Neuronal stem cell (in vitro differentiated cells): ENCODE data around the gene SH3GL2.

Source experiments
- DNase-seq: peaks from one replicate; pipeline ENCODE4 v3.0.0-alpha.2; 2013; ENCODE audit warnings: low spot score
- H2AFZ ChIP-seq: one replicate; pipeline ENCODE4 v1.6.1; 2013; ENCODE audit warnings: mild to moderate bottlenecking, low read length, inconsistent platforms
- H2AK5ac ChIP-seq: 2 replicates; pipeline ENCODE4 v1.6.1; 2013; ENCODE audit warnings: low read depth, mild to moderate bottlenecking, inconsistent platforms, low read length, moderate library complexity, mixed read lengths
- H2BK120ac ChIP-seq: 2 replicates; pipeline ENCODE4 v1.6.1; 2013; ENCODE audit warnings: low read depth, mild to moderate bottlenecking, inconsistent platforms, low read length, moderate library complexity, mixed read lengths
- H2BK12ac ChIP-seq: one replicate; pipeline ENCODE4 v1.6.1; 2013; ENCODE audit warnings: low read length, inconsistent platforms
- H2BK15ac ChIP-seq: 2 replicates; pipeline ENCODE4 v1.6.1; 2013; ENCODE audit warnings: mild to moderate bottlenecking, low read length, inconsistent platforms, mixed read lengths
- H2BK5ac ChIP-seq: one replicate; pipeline ENCODE4 v1.6.1; 2013; ENCODE audit warnings: inconsistent platforms, mild to moderate bottlenecking, low read length, moderate library complexity
- H3K14ac ChIP-seq: one replicate; pipeline ENCODE4 v1.6.1; 2013; ENCODE audit warnings: low read length, inconsistent platforms
- H3K18ac ChIP-seq: 2 replicates; pipeline ENCODE4 v1.6.1; 2013; ENCODE audit warnings: low read length, inconsistent platforms
- H3K23ac ChIP-seq: 2 replicates; pipeline ENCODE4 v1.6.1; 2013; ENCODE audit warnings: low read depth, mild to moderate bottlenecking, mixed read lengths, low read length, inconsistent platforms; ENCODE audit not compliant: poor library complexity
- H3K27ac ChIP-seq: replicated peaks from 3 replicates; pipeline ENCODE4 v1.5.1; 2013; ENCODE audit warnings: low read length, inconsistent platforms
- H3K27me3 ChIP-seq, 3 experiments: 2 replicates each; pipeline ENCODE4 v1.6.1; 2013; ENCODE audit warnings: low read length in 3 of 3, mild to moderate bottlenecking in 2 of 3, inconsistent platforms in 1 of 3, low read depth in 1 of 3, mixed read lengths in 1 of 3, moderate library complexity in 1 of 3; ENCODE audit not compliant: control insufficient read depth in 3 of 3, insufficient read depth in 3 of 3
- H3K36me3 ChIP-seq, 2 donors: replicated peaks in 1 of 2; 2 replicates each; pipeline ENCODE4 v1.6.1; 2013; ENCODE audit warnings: low read length in 2 of 2; ENCODE audit not compliant: control insufficient read depth in 2 of 2, insufficient read depth in 2 of 2
- H3K4ac ChIP-seq: 2 replicates; pipeline ENCODE4 v1.6.1; 2013; ENCODE audit warnings: inconsistent platforms, mild to moderate bottlenecking, low read length, moderate library complexity
- H3K4me1 ChIP-seq, 2 donors: 1 replicate in 1 of 2; 2 replicates in 1 of 2; pipeline ENCODE4 v1.6.1; 2013; ENCODE audit warnings: low read length in 2 of 2, low read depth in 1 of 2; ENCODE audit not compliant: control insufficient read depth in 2 of 2, insufficient read depth in 1 of 2
- H3K4me2 ChIP-seq: one replicate; pipeline ENCODE4 v1.6.1; 2013; ENCODE audit warnings: mild to moderate bottlenecking, low read length, inconsistent platforms; ENCODE audit not compliant: insufficient read depth, poor library complexity, severe bottlenecking
- H3K4me3 ChIP-seq, 2 donors: 2 replicates each; pipeline ENCODE4 v1.5.1; 2013; ENCODE audit warnings: low read length in 2 of 2, mild to moderate bottlenecking in 2 of 2, inconsistent platforms in 1 of 2, moderate library complexity in 1 of 2
- H3K79me1 ChIP-seq: one replicate; pipeline ENCODE4 v1.6.1; 2013; ENCODE audit warnings: low read depth, mild to moderate bottlenecking, inconsistent platforms, low read length, moderate library complexity
- H3K9ac ChIP-seq: one replicate; pipeline ENCODE4 v1.6.1; 2013; ENCODE audit warnings: mild to moderate bottlenecking, low read depth, low read length, inconsistent platforms; ENCODE audit not compliant: poor library complexity
- H3K9me3 ChIP-seq, 2 donors: replicated peaks in 1 of 2; 2 replicates each; pipeline versions ENCODE3 to v1.6.1; 2013; ENCODE audit warnings: low read length in 2 of 2, mild to moderate bottlenecking in 2 of 2, inconsistent platforms in 1 of 2, low read depth in 1 of 2, mixed read lengths in 1 of 2, moderate library complexity in 1 of 2; ENCODE audit not compliant: control insufficient read depth in 2 of 2, insufficient read depth in 1 of 2
- H4K8ac ChIP-seq: one replicate; pipeline ENCODE4 v1.6.1; 2013; ENCODE audit warnings: low read depth, mild to moderate bottlenecking, inconsistent platforms, low read length, moderate library complexity
- H4K91ac ChIP-seq: one replicate; pipeline ENCODE4 v1.6.1; 2013; ENCODE audit warnings: low read length, low read depth, mild to moderate bottlenecking, inconsistent platforms; ENCODE audit not compliant: poor library complexity
- WGBS, 2 donors: extraction: QIAGEN DNeasy Blood & Tissue Kit; methylation state at CpG; one replicate each; pipeline ENCODE4 v1.1.7; 2013; ENCODE audit warnings: missing lambda C conversion rate in 2 of 2, mixed read lengths in 1 of 2; ENCODE audit not compliant: insufficient read length in 2 of 2, insufficient replicate concordance in 1 of 2; ENCODE audit errors: extremely low coverage in 2 of 2; 5-methylcytosine and 5-hydroxymethylcytosine counted together

SH3GL2 gene

GRCh38 chr9:17627641-17628040 is 48.8 kb downstream of the SH3GL2 start:
- H3K14ac ChIP-seq: no peak overlapping the region
- H3K18ac ChIP-seq: no peak overlapping the region
- H3K4me3 ChIP-seq: no peak overlapping the region
- no peaks in the 10 kb centered on the region for H3K27me3 ChIP-seq
- no peak overlapping the region for H2BK5ac ChIP-seq
- H3K79me1 ChIP-seq: no peaks in the 10 kb centered on the region
- H3K9me3 ChIP-seq: no peaks in the 10 kb centered on the region
- H3K4me2 ChIP-seq: no peak overlapping the region
- no peak overlapping the region for H2BK120ac ChIP-seq
- no peak overlapping the region for H4K8ac ChIP-seq
- H3K4me1 ChIP-seq: no peaks in the 10 kb centered on the region
- H3K27ac ChIP-seq: no peak overlapping the region
- H2AK5ac ChIP-seq: no peak overlapping the region
- no peak overlapping the region for H3K9ac ChIP-seq
- H3K36me3 ChIP-seq: no peaks in the 10 kb centered on the region
- no peak overlapping the region for H4K91ac ChIP-seq
- no peak overlapping the region for H3K4ac ChIP-seq
- no peak overlapping the region for H2AFZ ChIP-seq
- H2BK15ac ChIP-seq: no peak overlapping the region
- WGBS, 2 donors: no CpG with 5 or more reads among the region's 3 CpGs
- no peak for DNase-seq
- H3K23ac ChIP-seq: no peak overlapping the region
- H2BK12ac ChIP-seq: no peak overlapping the region

GRCh38 chr9:17628624-17629023 is 49.8 kb downstream of the SH3GL2 start:
- no peak overlapping the region for H3K4me2 ChIP-seq
- no peak overlapping the region for H4K91ac ChIP-seq
- no peak overlapping the region for H2BK12ac ChIP-seq
- H2AFZ ChIP-seq: no peak overlapping the region
- no peak overlapping the region for H2BK120ac ChIP-seq
- H3K4me3 ChIP-seq: no peak overlapping the region
- no peak overlapping the region for H4K8ac ChIP-seq
- no peak overlapping the region for H2BK15ac ChIP-seq
- H3K23ac ChIP-seq: no peak overlapping the region
- peaks cover 0 to 1% of the 10 kb centered on the region in 2 donors for H3K4me1 ChIP-seq
- no peak overlapping the region for H3K9ac ChIP-seq
- DNase-seq: no peak
- H3K27me3 ChIP-seq: no peaks in the 10 kb centered on the region
- H3K4ac ChIP-seq: no peak overlapping the region
- H3K14ac ChIP-seq: no peak overlapping the region
- no peak overlapping the region for H3K27ac ChIP-seq
- no peaks in the 10 kb centered on the region for H3K36me3 ChIP-seq
- no peak overlapping the region for H2BK5ac ChIP-seq
- no peaks in the 10 kb centered on the region for H3K9me3 ChIP-seq
- no peak overlapping the region for H2AK5ac ChIP-seq
- H3K79me1 ChIP-seq: no peaks in the 10 kb centered on the region
- WGBS, 2 donors: no CpG with 5 or more reads among the region's 2 CpGs
- no peak overlapping the region for H3K18ac ChIP-seq

- Histone ChIP-seq H3K27ac (no peak overlapping the region), H4K91ac (no peak overlapping the region), H2BK5ac (no peak overlapping the region), H2BK12ac (no peak overlapping the region), H3K4me3 (no peak overlapping the region), H3K4me2 (no peak overlapping the region), H2BK120ac (no peak overlapping the region), H2BK15ac (no peak overlapping the region), H3K27me3 (no peaks in the 10 kb centered on the region), H2AK5ac (no peak overlapping the region), H3K18ac (no peak overlapping the region), H2AFZ (no peak overlapping the region), H3K14ac (no peak overlapping the region), H3K23ac (no peak overlapping the region), H3K9ac (no peak overlapping the region), H4K8ac (no peak overlapping the region), H3K4ac (no peak overlapping the region), H3K36me3 (no peaks in the 10 kb centered on the region), H3K79me1 (no peaks in the 10 kb centered on the region), H3K4me1 (peaks cover 0 to 1% of the 10 kb centered on the region in 2 donors), H3K9me3 (no peaks in the 10 kb centered on the region)
- DNase-seq: no peak
- WGBS, 2 donors: no CpG with 5 or more reads among the region's 2 CpGs
Observed at GRCh38 chr9:17630531-17630949, 51.7 kb downstream of the SH3GL2 start.

- Histone ChIP-seq H2BK5ac (no peak overlapping the region), H3K27me3 (no peaks in the 10 kb centered on the region), H3K4me2 (no peak overlapping the region), H2AK5ac (no peak overlapping the region), H2AFZ (no peak overlapping the region), H3K23ac (no peak overlapping the region), H3K9me3 (no peaks in the 10 kb centered on the region), H2BK15ac (no peak overlapping the region), H3K79me1 (no peaks in the 10 kb centered on the region), H3K4ac (no peak overlapping the region), H4K91ac (no peak overlapping the region), H3K27ac (no peak overlapping the region), H3K4me1 (peaks cover 0 to 1% of the 10 kb centered on the region in 2 donors), H4K8ac (no peak overlapping the region), H2BK12ac (no peak overlapping the region), H3K4me3 (no peak overlapping the region), H3K14ac (no peak overlapping the region), H3K9ac (no peak overlapping the region), H2BK120ac (no peak overlapping the region), H3K36me3 (no peaks in the 10 kb centered on the region), H3K18ac (no peak overlapping the region)
- no peak for DNase-seq
Observed at GRCh38 chr9:17631396-17631795, 52.5 kb downstream of the SH3GL2 start.
